NT2/D1 (cell line): Measurements from ENCODE around the gene PIM3.

Experiments used
- SUZ12 ChIP-seq: IDR thresholded peaks from 2 replicates; pipeline ENCODE4 v1.6.1; 2011; ENCODE audit not compliant: insufficient read length, insufficient read depth; ENCODE audit errors: extremely low read depth
- YY1 ChIP-seq: IDR thresholded peaks from 2 replicates; pipeline ENCODE4 v1.6.1; 2011; ENCODE audit not compliant: insufficient read length, insufficient read depth

DNA sequence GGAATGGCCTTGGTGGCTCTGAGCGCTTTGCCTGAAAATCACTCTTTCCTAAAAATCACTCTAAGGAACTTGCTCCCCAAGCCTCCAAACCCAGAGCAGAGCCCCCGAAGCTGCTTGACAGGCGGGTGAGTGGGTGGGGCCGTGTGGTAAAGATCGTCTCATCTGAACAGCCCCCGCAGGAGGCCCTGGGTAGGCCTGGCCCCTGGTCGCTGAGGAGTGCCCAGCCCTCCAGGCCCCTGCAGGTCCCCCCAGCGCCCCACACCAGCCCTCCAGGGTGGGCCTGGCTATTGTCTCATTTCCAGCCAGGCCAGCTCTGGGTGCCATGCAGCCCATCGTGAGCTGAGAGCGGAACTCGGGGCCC, 17.2 kb upstream of the PIM3 start:
- TF ChIP-seq YY1 = no peak
- no peak for TF ChIP-seq SUZ12
